GM21786 (cell line): ENCODE measurements around the gene COL15A1.

Experiments used
- ATAC-seq: cut with Tn5 transposase; IDR thresholded peaks from one replicate; pipeline ENCODE4 v1.9.1; 2021; ENCODE audit not compliant: unreplicated experiment

COL15A1 gene

GRCh38 chr9:98971168-98971914 is 27.6 kb downstream of the COL15A1 start:
- no peak for ATAC-seq

GRCh38 chr9:98971915-98972223 is 28.2 kb downstream of the COL15A1 start:
- no peak for ATAC-seq

DNA sequence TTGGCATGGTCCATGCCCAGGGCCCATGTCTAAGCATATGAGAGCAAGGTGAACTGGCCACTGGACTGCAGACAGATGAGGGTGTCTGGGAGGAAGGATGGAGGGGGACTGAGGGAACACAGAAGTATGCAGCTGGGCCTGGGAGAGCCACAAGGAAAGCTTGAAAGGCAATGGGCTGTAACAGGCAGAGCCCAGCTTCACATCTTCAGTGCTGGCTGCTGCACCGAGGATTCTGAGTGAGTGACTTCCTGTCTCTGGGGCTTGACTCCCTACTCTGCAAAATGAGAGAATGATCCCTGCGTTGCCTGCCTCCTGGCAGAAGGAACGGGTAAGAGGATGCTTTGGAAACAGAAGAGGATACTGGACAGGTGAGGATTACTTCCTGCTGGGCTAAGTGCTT is 29.0 kb downstream of the COL15A1 start:
- ATAC-seq: no peak

GRCh38 chr9:98973171-98973570 is 29.5 kb downstream of the COL15A1 start:
- no peak for ATAC-seq

- no peak for ATAC-seq
Measured at GRCh38 chr9:98973576-98973975, 29.9 kb downstream of the COL15A1 start.

DNA sequence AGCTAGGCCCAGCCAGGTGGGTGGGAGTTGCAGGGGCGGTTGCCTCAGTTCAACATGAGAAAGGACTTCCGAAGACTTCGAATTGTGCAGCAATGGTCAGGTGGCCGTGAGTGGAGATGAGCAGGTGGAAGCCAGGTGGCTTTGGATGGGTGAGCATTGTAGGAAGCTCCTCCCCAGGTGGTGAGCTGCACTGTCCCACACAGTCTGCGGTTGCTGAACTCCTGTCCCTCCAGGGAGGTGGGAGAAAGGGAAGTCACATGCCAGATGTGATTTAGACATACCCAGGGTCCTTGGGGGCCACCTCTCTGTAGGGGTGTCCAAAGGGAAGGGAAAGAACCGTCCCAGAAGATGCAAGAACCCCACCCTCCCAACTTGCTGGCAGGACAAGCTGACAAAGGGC is 30.4 kb downstream of the COL15A1 start:
- no peak for ATAC-seq

GRCh38 chr9:98974554-98974953 is 30.8 kb downstream of the COL15A1 start:
- no peak for ATAC-seq

- ATAC-seq: peak; percentile 94
Measured at GRCh38 chr9:98974994-98975712, 31.4 kb downstream of the COL15A1 start.

DNA sequence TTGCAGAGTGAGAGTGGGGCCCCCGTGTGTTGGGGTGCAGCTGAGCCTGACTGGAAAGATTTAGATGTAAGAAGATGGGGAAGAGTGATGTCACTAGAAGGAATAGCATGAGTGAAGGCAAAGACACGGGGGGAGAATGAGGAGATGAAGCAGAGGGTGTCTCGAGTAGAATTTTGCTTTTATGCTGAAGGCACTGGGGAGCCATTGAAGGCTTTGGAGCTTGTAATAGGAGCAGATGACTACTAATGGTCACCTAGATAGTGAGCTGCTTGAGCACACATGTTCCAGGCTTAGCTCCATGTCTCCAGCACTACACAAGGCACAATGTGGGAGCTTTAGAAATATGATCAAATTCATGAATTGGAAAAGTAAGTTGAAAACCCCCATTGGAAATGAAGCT is 32.1 kb downstream of the COL15A1 start:
- no peak for ATAC-seq

- ATAC-seq: no peak
Measured at GRCh38 chr9:98977246-98977714, 33.6 kb downstream of the COL15A1 start.

- ATAC-seq: no peak
Measured at GRCh38 chr9:98977813-98978212, 34.1 kb downstream of the COL15A1 start.

- no peak for ATAC-seq
Measured at GRCh38 chr9:98978231-98978681, 34.5 kb downstream of the COL15A1 start.

DNA sequence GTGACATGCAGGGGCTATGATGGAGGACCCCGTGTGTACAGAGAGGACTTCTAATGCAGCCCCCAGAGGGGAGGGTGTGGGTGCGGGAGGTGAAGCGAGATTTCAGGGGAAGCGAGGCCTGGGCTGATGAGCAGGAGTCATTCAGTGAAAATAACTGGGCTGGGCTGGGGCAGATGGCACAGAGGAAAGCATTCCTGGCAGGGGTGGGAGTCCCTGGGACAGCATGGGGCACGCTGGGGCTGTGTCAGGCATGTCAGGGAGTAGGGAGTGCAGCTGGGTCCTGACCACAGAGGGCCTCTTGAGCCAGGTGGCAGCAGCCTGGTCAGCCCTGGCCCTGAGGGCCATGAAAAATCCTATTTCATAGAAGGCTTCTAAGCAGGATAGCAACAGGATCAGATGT is 36.6 kb downstream of the COL15A1 start:
- no peak for ATAC-seq

- no peak for ATAC-seq
Measured at GRCh38 chr9:98983295-98984268, 39.9 kb downstream of the COL15A1 start.

- ATAC-seq: no peak
Measured at GRCh38 chr9:98985596-98985995, 41.9 kb downstream of the COL15A1 start.

GRCh38 chr9:98986866-98987651 is 43.4 kb downstream of the COL15A1 start:
- ATAC-seq: no peak

DNA sequence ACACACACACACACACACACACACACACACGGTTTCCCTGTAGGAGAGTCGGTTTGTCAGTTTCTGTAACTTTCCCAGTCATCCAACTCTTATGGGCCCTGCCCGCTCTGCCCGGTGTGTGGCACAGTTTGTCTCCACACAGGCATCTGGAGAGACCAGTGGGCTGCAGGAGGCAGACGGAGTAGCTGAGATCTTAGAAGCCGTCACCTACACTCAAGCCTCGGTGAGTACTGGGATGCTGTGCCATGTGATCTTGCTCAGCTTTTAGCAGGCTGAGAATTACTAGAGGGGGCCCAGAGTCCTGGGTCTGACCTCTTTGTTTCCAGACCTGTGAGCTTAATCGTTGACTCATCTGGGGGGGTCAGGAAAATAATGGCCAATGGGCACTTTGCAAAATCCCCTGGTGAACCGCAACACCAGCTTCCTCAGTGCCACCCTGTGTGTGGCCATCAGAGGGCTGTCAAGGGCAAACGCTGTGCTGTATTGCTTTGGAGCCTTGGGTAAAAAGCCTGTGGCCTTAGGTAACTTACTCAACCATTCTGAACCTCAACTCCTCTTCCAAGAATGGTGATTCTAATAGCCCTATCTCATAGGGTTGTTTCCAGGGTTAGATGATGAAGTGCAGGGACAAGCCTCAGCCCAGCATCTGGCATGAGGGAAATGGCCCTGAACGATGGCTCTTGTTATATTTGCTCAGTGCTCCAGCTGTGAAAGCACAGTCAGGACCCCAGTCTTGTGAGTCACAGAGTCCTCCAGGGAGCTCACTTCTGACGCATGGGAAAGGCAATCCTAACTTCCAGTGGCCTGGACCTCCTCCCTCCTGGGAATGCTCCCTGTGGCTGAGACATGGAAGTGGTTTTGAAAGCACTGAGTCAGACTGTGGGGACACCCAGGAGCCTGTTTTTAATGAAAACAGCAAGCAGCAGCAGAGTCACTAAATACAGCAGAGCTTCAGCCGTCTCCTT is 45.6 kb downstream of the COL15A1 start:
- no peak for ATAC-seq

DNA sequence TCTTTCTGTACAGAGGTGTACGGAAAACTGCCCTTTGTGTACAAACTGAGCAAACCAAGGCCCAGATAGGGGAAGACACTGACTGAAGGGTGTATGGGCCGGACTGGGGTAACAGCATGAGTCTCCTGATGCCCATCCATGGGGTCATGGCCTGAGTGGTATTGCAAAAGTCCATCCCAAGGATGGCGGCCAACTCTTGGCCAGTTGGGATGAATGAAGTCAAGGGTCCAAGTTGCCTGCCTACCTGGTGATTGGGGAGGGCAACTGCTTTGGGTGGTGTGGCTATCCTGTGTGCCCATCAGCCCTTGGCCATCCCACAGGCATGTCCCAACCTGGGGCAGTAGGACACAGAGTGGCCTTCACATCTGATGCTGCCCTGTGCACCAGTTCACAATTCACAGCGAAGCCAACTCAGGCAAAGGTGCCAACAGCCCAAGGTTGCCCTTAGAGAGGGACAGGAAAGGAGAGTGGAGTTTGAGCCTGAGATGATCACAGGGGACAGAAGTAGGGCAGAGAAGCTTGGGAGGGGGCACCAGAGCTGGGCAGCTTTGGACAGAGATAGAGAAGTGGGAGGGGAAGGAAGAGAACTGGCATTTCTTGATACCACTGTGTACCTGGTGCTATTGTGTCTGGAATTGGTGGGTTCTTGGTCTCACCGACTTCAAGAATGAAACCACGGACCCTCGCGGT is 46.6 kb downstream of the COL15A1 start:
- no peak for ATAC-seq
